HEK293 (cell line): ENCODE measurements around the gene DIS3L2.

ENCODE experiments used
- KLF9 ChIP-seq: fragments of 450-650 bp; formaldehyde crosslinking; IDR thresholded peaks from 2 replicates; pipeline ENCODE4 v1.5.1; 2016; ENCODE audit warnings: missing biosample characterization, missing genetic modification characterization, low read depth
- MYNN ChIP-seq: fragments of 450-650 bp; formaldehyde crosslinking; IDR thresholded peaks from 2 replicates; pipeline ENCODE4 v1.5.1; 2016; ENCODE audit warnings: missing biosample characterization, missing genetic modification characterization, borderline replicate concordance
- SP2 ChIP-seq: fragments of 450-650 bp; formaldehyde crosslinking; IDR thresholded peaks from 2 replicates; pipeline ENCODE4 v1.5.1; 2016; ENCODE audit warnings: missing biosample characterization, missing genetic modification characterization
- ZFP41 ChIP-seq: fragments of 450-650 bp; formaldehyde crosslinking; IDR thresholded peaks from 2 replicates; pipeline ENCODE4 v1.5.1; 2016; ENCODE audit warnings: missing biosample characterization, missing genetic modification characterization, borderline replicate concordance
- ZNF133 ChIP-seq: fragments of 450-650 bp; formaldehyde crosslinking; IDR thresholded peaks from 2 replicates; pipeline ENCODE4 v1.5.1; 2016; ENCODE audit warnings: missing biosample characterization, missing genetic modification characterization
- ZNF19 ChIP-seq: fragments of 450-650 bp; formaldehyde crosslinking; IDR thresholded peaks from 2 replicates; pipeline ENCODE4; 2016; ENCODE audit warnings: missing biosample characterization, missing genetic modification characterization, low read depth
- TF ChIP-seq, protein P1 (sequence below): fragments of 450-650 bp; formaldehyde crosslinking; IDR thresholded peaks from 2 replicates; pipeline ENCODE4 v1.5.1; 2017; ENCODE audit warnings: missing biosample characterization, missing genetic modification characterization
- TF ChIP-seq, protein P2 (sequence below): fragments of 450-650 bp; formaldehyde crosslinking; IDR thresholded peaks from 2 replicates; pipeline ENCODE4 v1.5.1; 2016; ENCODE audit warnings: missing biosample characterization, missing genetic modification characterization
- TF ChIP-seq, protein P3 (sequence below): fragments of 450-650 bp; formaldehyde crosslinking; IDR thresholded peaks from 2 replicates; pipeline ENCODE4 v1.5.1; 2016; ENCODE audit warnings: missing biosample characterization, missing genetic modification characterization

DNA sequence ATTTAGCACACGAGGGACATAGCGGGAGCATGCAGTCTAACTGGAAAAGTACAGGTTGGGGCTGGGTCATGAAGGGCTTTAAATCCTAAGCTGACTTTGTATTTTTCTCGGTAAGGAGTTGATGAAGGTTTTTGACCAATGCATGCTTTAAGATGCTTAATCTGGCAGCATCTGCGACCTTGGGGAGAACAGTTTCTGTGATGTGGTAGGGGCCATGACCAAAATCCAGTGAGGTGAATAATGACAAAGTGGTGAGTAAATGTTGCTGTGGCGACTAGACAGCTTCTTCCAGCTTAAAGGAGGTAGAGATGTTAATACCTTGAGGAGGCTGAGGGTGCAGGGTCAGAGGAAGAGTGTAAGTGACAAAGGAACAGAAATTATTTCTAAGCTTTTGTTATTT, 242.4 kb downstream of the DIS3L2 start:
- TF ChIP-seq ZFP41 (tag by site-specific recombination) (no peak), MYNN (tag by site-specific recombination) (no peak), ZNF133 (tag by site-specific recombination) (no peak), ZNF19 (tag by site-specific recombination) (no peak), SP2 (tag by site-specific recombination) (no peak), KLF9 (tag by site-specific recombination) (no peak)
- TF ChIP-seq, protein P1, sequence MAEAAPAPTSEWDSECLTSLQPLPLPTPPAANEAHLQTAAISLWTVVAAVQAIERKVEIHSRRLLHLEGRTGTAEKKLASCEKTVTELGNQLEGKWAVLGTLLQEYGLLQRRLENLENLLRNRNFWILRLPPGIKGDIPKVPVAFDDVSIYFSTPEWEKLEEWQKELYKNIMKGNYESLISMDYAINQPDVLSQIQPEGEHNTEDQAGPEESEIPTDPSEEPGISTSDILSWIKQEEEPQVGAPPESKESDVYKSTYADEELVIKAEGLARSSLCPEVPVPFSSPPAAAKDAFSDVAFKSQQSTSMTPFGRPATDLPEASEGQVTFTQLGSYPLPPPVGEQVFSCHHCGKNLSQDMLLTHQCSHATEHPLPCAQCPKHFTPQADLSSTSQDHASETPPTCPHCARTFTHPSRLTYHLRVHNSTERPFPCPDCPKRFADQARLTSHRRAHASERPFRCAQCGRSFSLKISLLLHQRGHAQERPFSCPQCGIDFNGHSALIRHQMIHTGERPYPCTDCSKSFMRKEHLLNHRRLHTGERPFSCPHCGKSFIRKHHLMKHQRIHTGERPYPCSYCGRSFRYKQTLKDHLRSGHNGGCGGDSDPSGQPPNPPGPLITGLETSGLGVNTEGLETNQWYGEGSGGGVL (tag by site-specific recombination): no peak
- TF ChIP-seq, protein P2, sequence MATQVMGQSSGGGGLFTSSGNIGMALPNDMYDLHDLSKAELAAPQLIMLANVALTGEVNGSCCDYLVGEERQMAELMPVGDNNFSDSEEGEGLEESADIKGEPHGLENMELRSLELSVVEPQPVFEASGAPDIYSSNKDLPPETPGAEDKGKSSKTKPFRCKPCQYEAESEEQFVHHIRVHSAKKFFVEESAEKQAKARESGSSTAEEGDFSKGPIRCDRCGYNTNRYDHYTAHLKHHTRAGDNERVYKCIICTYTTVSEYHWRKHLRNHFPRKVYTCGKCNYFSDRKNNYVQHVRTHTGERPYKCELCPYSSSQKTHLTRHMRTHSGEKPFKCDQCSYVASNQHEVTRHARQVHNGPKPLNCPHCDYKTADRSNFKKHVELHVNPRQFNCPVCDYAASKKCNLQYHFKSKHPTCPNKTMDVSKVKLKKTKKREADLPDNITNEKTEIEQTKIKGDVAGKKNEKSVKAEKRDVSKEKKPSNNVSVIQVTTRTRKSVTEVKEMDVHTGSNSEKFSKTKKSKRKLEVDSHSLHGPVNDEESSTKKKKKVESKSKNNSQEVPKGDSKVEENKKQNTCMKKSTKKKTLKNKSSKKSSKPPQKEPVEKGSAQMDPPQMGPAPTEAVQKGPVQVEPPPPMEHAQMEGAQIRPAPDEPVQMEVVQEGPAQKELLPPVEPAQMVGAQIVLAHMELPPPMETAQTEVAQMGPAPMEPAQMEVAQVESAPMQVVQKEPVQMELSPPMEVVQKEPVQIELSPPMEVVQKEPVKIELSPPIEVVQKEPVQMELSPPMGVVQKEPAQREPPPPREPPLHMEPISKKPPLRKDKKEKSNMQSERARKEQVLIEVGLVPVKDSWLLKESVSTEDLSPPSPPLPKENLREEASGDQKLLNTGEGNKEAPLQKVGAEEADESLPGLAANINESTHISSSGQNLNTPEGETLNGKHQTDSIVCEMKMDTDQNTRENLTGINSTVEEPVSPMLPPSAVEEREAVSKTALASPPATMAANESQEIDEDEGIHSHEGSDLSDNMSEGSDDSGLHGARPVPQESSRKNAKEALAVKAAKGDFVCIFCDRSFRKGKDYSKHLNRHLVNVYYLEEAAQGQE (tag by site-specific recombination): no peak
- TF ChIP-seq, protein P3, sequence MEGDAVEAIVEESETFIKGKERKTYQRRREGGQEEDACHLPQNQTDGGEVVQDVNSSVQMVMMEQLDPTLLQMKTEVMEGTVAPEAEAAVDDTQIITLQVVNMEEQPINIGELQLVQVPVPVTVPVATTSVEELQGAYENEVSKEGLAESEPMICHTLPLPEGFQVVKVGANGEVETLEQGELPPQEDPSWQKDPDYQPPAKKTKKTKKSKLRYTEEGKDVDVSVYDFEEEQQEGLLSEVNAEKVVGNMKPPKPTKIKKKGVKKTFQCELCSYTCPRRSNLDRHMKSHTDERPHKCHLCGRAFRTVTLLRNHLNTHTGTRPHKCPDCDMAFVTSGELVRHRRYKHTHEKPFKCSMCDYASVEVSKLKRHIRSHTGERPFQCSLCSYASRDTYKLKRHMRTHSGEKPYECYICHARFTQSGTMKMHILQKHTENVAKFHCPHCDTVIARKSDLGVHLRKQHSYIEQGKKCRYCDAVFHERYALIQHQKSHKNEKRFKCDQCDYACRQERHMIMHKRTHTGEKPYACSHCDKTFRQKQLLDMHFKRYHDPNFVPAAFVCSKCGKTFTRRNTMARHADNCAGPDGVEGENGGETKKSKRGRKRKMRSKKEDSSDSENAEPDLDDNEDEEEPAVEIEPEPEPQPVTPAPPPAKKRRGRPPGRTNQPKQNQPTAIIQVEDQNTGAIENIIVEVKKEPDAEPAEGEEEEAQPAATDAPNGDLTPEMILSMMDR (tag by site-specific recombination): no peak
